Dermis lymphatic vessel endothelial cell (primary cell): Measurements from ENCODE around the gene NDC1. TPM values are rescaled to one million over a fixed set of nuclear protein-coding genes. Genes with fewer than 3 reads are reported as not detected.

Source experiments
- total RNA-seq: library from RNA; depleted of rRNA; stranded (reverse); fragments of >200 nt; gene quantifications from 2 replicates; pipeline ENCODE4 v1.2.1, GENCODE V29; 2014

Gene NDC1
- total RNA-seq = 8.3 and 12.5 TPM in 2 replicates

GRCh38 chr1:53837924-53838653 is at the start of gene NDC1:
Gene NDC1, minus strand, starts transcription at chr1:53838296. Its CDS starts 35 bp downstream, at chr1:53838261.

DNA sequence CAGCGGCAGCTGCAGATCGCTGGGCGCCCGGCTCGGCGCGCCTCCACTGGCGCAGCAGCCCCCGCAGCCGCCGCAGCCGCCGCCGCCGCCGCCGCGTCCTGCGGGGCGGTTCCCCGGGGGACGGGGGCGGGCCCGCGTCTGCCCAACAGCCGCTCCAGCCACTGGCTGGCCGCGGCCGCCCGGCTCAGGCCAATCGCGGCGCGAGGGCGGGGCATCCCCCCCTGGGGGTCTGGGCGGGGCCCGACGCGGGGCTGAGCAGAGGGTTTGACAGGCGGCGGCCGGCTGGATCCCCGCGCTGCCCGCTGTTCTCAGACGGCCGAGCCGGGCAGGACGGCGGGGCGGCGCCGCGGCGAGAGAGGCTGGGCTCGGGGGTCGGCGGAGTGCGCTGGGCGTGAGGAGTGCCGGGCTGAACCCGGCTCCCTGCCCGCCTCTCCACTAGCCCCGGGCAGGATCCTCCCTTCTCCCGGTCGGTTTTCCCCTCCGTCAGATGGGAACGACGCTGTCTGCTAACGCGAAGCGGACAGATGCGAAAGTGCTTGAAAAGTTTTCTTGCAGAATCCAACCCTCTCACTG is 98.9 kb downstream of the NDC1 start, which contains the start of gene GLIS1:
TSS of gene GLIS1 (minus strand) at position 56 of the 573 bp plus-strand sequence. CDS start 1,100 bp downstream, outside the sequence.

Other genes with a start within 250 kb of the NDC1 start
- gene GLIS1, start 99.1 kb downstream of the NDC1 start, total RNA-seq = not detected in 2 replicates
- 13.1 and 16.8 TPM in 2 replicates for gene YIPF1, start 51.5 kb upstream of the NDC1 start, total RNA-seq
- not detected in 2 replicates for gene DIO1, start 55.9 kb upstream of the NDC1 start, total RNA-seq
- 15.1 and 18.0 TPM in 2 replicates for gene IFT25, start 107.4 kb upstream of the NDC1 start, total RNA-seq
- 17.2 and 23.8 TPM in 2 replicates for gene LRRC42, start 108.1 kb upstream of the NDC1 start, total RNA-seq
- not detected in 2 replicates for gene LDLRAD1, start 179.9 kb upstream of the NDC1 start, total RNA-seq
- 377 and 481 TPM in 2 replicates for gene TMEM59, start 214.9 kb upstream of the NDC1 start, total RNA-seq
- gene TCEANC2, start 215.3 kb upstream of the NDC1 start, total RNA-seq = 2.3 and 2.8 TPM in 2 replicates